PC-3 (cell line): ENCODE data around the gene GNB5. TPM values are rescaled to one million over a fixed set of nuclear protein-coding genes. Genes with fewer than 3 reads are reported as not detected.
A peak's percentile ranks its signal among the peaks of the same experiment; 100 is the strongest.

Experiments
- ATAC-seq: fragments of 200-7000 bp; cut with Tn5 transposase; 2 replicates; pipeline ENCODE4 v1.9.1; 2020; ENCODE audit warnings: mild to moderate bottlenecking, moderate library complexity
- BruUV-seq: library from RNA; stranded (reverse); fragments of 400-500 nt; replicated peaks from 2 replicates; lab custom pipeline; 2021; lab: Mats Ljungman, UMichigan
- CTCF ChIA-PET: fragments of 300-600 bp; sonication (Branson Sonifier 250); formaldehyde crosslinking; loops from one replicate; lab custom pipeline; 2022; ENCODE audit warnings: antibody characterized with exemption; lab: Charles Lee
- POLR2A ChIA-PET: fragments of 300-600 bp; sonication (Branson Sonifier 250); formaldehyde crosslinking; loops from one replicate; lab custom pipeline; 2022; ENCODE audit warnings: antibody characterized with exemption; ENCODE audit not compliant: unreplicated experiment; lab: Charles Lee
- DNase-seq: peaks from one replicate; pipeline ENCODE4 v3.0.0-alpha.2; 2015
- H2AFZ ChIP-seq: fragments of 300-600 bp; sonication (generic); 2 replicates; pipeline ENCODE4 v1.6.0; 2016; ENCODE audit warnings: antibody characterized with exemption, low read length
- H3F3A ChIP-seq: fragments of 300-600 bp; sonication (generic); one replicate; pipeline ENCODE4 v1.6.0; 2017; ENCODE audit warnings: antibody characterized with exemption, low read length, control low read depth, mild to moderate bottlenecking; ENCODE audit not compliant: unreplicated experiment
- H3K27ac ChIP-seq: fragments of 300-600 bp; sonication (generic); 2 replicates; pipeline ENCODE4 v1.5.1; 2016; ENCODE audit warnings: mild to moderate bottlenecking, low read length
- H3K27me3 ChIP-seq: fragments of 300-600 bp; sonication (generic); 2 replicates; pipeline ENCODE4 v1.6.1; 2016; ENCODE audit warnings: low read length, mixed read lengths
- H3K36me3 ChIP-seq: fragments of 300-600 bp; sonication (generic); 2 replicates; pipeline ENCODE4 v1.6.1; 2016; ENCODE audit warnings: low read depth, mixed run types, low read length, mixed read lengths
- H3K4me1 ChIP-seq: fragments of 300-600 bp; sonication (generic); 2 replicates; pipeline ENCODE4 v1.5.1; 2016; ENCODE audit warnings: low read length; ENCODE audit not compliant: insufficient read depth
- H3K4me2 ChIP-seq: fragments of 300-600 bp; sonication (generic); 2 replicates; pipeline ENCODE4 v1.6.0; 2016; ENCODE audit warnings: low read length
- H3K4me3 ChIP-seq: fragments of 300-600 bp; sonication (generic); 2 replicates; pipeline ENCODE4 v1.5.1; 2016; ENCODE audit warnings: mild to moderate bottlenecking, low read length, mixed read lengths
- H3K79me2 ChIP-seq: fragments of 300-600 bp; sonication (generic); 2 replicates; pipeline ENCODE4 v1.6.1; 2017; ENCODE audit warnings: low read length, mixed read lengths
- H3K9ac ChIP-seq: fragments of 300-600 bp; sonication (generic); 2 replicates; pipeline ENCODE4 v1.6.0; 2016; ENCODE audit warnings: mild to moderate bottlenecking, low read length
- H3K9me2 ChIP-seq: fragments of 300-600 bp; sonication (generic); replicated peaks from 2 replicates; pipeline ENCODE4 v1.6.1; 2016; ENCODE audit warnings: mixed run types, low read length, mixed read lengths
- H3K9me3 ChIP-seq: fragments of 300-600 bp; sonication (generic); 2 replicates; pipeline ENCODE4 v1.6.1; 2016; ENCODE audit warnings: low read length, mixed read lengths
- H4K20me1 ChIP-seq: fragments of 300-600 bp; sonication (generic); 2 replicates; pipeline ENCODE4 v1.6.1; 2016; ENCODE audit warnings: low read length, mixed read lengths
- CTCF ChIP-seq: fragments of 300-600 bp; sonication (generic); conservative IDR thresholded peaks from 2 replicates; pipeline ENCODE4 v1.5.1; 2017; ENCODE audit warnings: antibody characterized with exemption, low read depth, mild to moderate bottlenecking, low read length
- EZH2 ChIP-seq: fragments of 300-600 bp; sonication (generic); IDR thresholded peaks from one replicate; pipeline ENCODE4 v1.6.1; 2017; ENCODE audit warnings: antibody characterized with exemption, mild to moderate bottlenecking, low read length; ENCODE audit not compliant: unreplicated experiment
- EZH2phosphoT487 ChIP-seq: fragments of 300-600 bp; sonication (generic); IDR thresholded peaks from 2 replicates; pipeline ENCODE4 v1.6.1; 2018; ENCODE audit warnings: mild to moderate bottlenecking, antibody characterized with exemption, low read length, borderline replicate concordance
- intact Hi-C: fragments of 100-400 bp; cut with micrococcal nuclease; formaldehyde crosslinking; loops from 2 replicates; pipeline ENCODE4 v1.9.0; 2023
- total RNA-seq: library from RNA; depleted of rRNA; stranded (reverse); fragments of >200 nt; gene quantifications from 2 replicates; pipeline ENCODE4 v1.2.3, GENCODE V29; 2014

Gene GNB5
- total RNA-seq, 1 experiment from 2014 or later: 49.3 TPM

- no peaks in the 10 kb centered on the region for H4K20me1 ChIP-seq
- peak; percentile 55 for TF ChIP-seq CTCF
- TF ChIP-seq EZH2: no peak
- no peak for TF ChIP-seq EZH2phosphoT487
- H3K9me2 ChIP-seq: no peaks in the 10 kb centered on the region
- intact Hi-C loops: no loop called here
- H3K27ac ChIP-seq: no peak overlapping the region
- no peaks in the 10 kb centered on the region for H3K79me2 ChIP-seq
- ChIA-PET POLR2A (no interaction called here), CTCF (no interaction called here)
- no peak overlapping the region for H3K9ac ChIP-seq
- 0 out of 2 replicates have a peak, but pooled peaks have one; percentile 37 for ATAC-seq
- H3K27me3 ChIP-seq: no peaks in the 10 kb centered on the region
- peaks cover 48% of the 10 kb centered on the region for H3K36me3 ChIP-seq
- H3K4me3 ChIP-seq: no peak overlapping the region
- BruUV-seq: no TSS peak
- H3K9me3 ChIP-seq: no peaks in the 10 kb centered on the region
- H2AFZ ChIP-seq: no peak overlapping the region
- peak; percentile 33 for DNase-seq
- no peaks in the 10 kb centered on the region for H3K4me1 ChIP-seq
- H3F3A ChIP-seq: no peaks in the 10 kb centered on the region
- no peak overlapping the region for H3K4me2 ChIP-seq
Measured at GRCh38 chr15:52217186-52217585, 26.0 kb upstream of the GNB5 start.

- H3K9me2 ChIP-seq: no peaks in the 10 kb centered on the region
- no peak overlapping the region for H3K4me3 ChIP-seq
- CTCF ChIA-PET: interaction anchor here (0.7 kb wide), 1 partner anchor 90 kb away, joined by 6 read pairs; no protein-coding TSS in a partner anchor
- intact Hi-C loops: no loop called here
- BruUV-seq: no TSS peak
- no peak overlapping the region for H3K27ac ChIP-seq
- H2AFZ ChIP-seq: no peak overlapping the region
- POLR2A ChIA-PET: no interaction called here
- no peaks in the 10 kb centered on the region for H4K20me1 ChIP-seq
- DNase-seq (no peak), ATAC-seq (no peak)
- no peak overlapping the region for H3K4me2 ChIP-seq
- H3K36me3 ChIP-seq: peaks cover 54% of the 10 kb centered on the region
- H3K9ac ChIP-seq: no peak overlapping the region
- H3K9me3 ChIP-seq: no peaks in the 10 kb centered on the region
- H3F3A ChIP-seq: no peaks in the 10 kb centered on the region
- H3K27me3 ChIP-seq: no peaks in the 10 kb centered on the region
- TF ChIP-seq EZH2: no peak
- TF ChIP-seq EZH2phosphoT487: no peak
- no peak for TF ChIP-seq CTCF
- H3K4me1 ChIP-seq: no peaks in the 10 kb centered on the region
- H3K79me2 ChIP-seq: no peaks in the 10 kb centered on the region
Measured at GRCh38 chr15:52214553-52214952, 23.4 kb upstream of the GNB5 start.

GRCh38 chr15:52213206-52213605 lies 22.0 kb upstream of the GNB5 start:
- Histone ChIP-seq H3K4me2 (no peak overlapping the region), H3F3A (no peaks in the 10 kb centered on the region), H2AFZ (no peak overlapping the region), H3K79me2 (no peaks in the 10 kb centered on the region), H3K27me3 (no peaks in the 10 kb centered on the region), H3K4me1 (no peaks in the 10 kb centered on the region), H3K4me3 (no peak overlapping the region), H3K9me2 (no peaks in the 10 kb centered on the region), H3K27ac (no peak overlapping the region), H3K9ac (no peak overlapping the region), H3K9me3 (no peaks in the 10 kb centered on the region), H4K20me1 (no peaks in the 10 kb centered on the region), H3K36me3 (peaks cover 48% of the 10 kb centered on the region)
- CTCF ChIA-PET: no interaction called here
- TF ChIP-seq CTCF (no peak), EZH2phosphoT487 (no peak), EZH2 (no peak)
- DNase-seq: no peak
- intact Hi-C loops: no loop called here
- BruUV-seq: no TSS peak
- POLR2A ChIA-PET: interaction anchor here (0.6 kb wide), 1 partner anchor 244 kb away, joined by 5 read pairs; no protein-coding TSS in a partner anchor
- ATAC-seq: no peak
